Measurements from ENCODE around the gene PAK2.
"Not testable (repeated sequence)": the region's sequence is repeated elsewhere in the genome, so short reads cannot be mapped to it uniquely, and the experiment has no call there.

The PAK2 gene

DNA sequence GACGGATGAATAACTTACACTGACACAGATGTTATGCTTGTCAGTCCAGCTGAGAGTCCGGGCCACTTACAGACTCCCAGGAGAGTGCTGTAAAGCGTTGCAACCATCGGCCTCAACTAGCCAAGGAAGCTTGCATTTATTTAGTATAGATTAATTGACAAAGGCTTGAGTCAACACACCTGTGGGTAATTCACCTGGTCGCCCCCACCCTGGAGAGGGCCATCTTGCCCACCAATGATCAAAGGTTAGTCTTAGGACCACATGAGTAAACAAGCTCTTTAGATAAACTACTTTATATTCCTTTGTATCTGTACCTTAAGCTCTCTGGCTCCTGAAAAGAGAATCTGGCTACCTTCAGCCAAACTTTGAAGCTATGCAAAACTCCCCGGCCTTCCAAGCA lies 51.0 kb downstream of the PAK2 start:
- no peak for DNase-seq

DNA sequence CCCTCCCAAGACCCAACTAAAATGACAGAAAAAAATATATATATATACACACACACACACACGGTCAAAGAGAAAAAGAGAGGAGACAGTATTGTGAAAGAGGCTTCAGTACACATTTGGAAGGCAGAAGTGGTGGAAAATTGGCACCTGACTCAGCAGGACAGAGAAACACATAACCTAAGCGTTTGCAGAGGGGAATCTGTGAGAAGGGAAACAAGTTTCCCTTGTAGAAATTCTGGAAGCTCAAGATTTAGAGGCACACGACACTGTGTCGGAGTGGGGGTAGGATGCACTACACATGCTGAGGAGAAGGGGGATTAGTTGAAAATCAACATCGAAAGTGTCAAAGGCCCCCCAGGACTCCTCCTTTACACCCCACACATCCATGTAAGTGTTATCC lies 53.1 kb downstream of the PAK2 start:
- DNase-seq: no peak

GRCh38 chr3:196793246-196793645 lies 53.6 kb downstream of the PAK2 start:
- no peak for DNase-seq

DNA sequence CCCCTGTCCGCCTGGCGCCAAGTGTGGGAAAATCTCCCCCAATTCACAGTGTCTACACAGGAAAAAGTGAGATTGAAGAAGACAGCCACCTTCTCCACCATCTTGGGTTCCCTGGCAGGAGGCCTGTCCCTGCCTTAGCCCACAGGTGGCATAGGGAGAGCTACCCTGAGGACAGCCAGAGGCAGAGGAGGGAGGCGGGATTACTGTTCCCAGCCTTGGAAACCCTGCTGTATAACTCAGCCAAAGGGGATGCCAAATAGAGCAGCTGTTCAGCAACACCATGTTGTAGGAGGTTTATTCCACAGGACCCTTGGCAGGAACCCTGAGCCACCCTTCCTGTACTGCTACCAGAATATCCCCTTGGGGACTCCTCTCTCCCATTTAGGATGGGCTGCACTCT lies 54.8 kb downstream of the PAK2 start:
- DNase-seq: no peak

GRCh38 chr3:196796317-196796716 lies 56.7 kb downstream of the PAK2 start:
- no peak for DNase-seq

- no peak for DNase-seq
Observed at GRCh38 chr3:196800742-196801434, 61.2 kb downstream of the PAK2 start.

- DNase-seq: no peak
Observed at GRCh38 chr3:196803891-196804468, 64.3 kb downstream of the PAK2 start.

GRCh38 chr3:196804773-196805172 lies 65.1 kb downstream of the PAK2 start:
- DNase-seq: no peak

GRCh38 chr3:196810963-196811581 lies 71.4 kb downstream of the PAK2 start:
- no peak for DNase-seq

GRCh38 chr3:196812853-196813252 lies 73.2 kb downstream of the PAK2 start:
- no peak for DNase-seq

DNA sequence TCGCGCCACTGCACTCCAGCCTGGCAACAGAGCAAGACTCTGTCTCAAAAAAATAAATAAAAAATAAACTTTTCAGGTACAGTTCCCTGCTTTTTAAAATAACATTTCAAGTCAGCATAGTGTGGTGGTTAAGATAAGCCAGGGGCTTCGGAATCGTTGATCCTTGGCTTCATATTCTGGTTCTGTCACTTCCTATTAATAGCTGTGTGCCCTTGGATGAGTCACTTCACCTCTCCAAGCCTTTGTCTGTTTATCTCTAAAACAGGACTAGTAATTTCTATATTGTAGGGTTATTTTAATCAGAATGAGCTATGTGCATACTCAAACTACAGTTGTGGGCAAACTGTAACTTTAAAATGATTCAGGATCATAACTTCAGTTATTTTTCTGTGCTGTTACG lies 74.2 kb downstream of the PAK2 start:
- no peak for DNase-seq

DNA sequence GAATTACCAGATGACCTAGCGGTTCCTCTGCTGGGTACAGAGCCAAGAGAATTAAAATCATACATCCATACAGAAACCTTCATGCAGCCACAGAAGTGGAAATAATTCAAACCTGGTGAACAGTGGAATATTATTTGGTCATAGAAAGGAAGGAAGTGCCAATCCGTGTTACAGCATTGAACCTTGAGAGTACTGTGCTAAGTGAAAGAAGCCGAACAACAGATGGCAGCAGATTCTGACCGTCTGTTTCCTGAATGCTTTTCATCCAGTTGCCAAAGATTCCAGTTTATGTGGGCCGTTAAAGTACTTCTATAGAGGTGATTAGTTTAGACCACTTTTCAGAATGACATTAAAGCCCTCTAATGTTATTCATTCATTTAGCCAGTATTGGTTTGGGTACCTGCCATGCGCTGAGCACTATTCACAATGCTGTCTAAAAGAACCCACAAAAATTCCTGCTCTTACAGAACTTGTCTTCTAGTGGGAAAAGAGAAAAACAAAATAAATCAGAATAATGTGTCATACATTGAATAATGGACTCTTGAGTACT lies 82.2 kb downstream of the PAK2 start:
- no peak for DNase-seq

GRCh38 chr3:196829651-196830050 lies 90.0 kb downstream of the PAK2 start:
- not testable (repeated sequence) for DNase-seq

DNA sequence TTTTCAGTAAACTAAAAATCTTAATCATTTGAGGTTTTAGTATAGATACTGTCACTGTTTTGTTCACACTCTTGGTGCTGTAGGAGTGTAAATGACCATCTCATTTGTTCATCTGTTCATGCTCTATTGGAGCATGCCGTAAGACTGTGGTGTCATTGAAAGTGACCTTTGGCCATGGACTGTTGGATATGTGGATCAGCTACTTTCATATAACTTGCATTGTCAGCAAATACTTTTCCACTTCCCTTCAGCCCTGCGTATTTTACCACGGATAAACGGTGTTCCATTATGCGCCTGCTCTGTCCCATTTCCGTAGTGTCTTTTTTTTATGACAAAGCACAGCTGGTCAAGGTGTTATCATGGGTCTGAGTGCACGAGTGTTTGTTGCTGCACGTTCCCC lies 95.4 kb downstream of the PAK2 start:
- no peak for DNase-seq

GRCh38 chr3:196836626-196837025 lies 97.0 kb downstream of the PAK2 start:
- not testable (repeated sequence) for DNase-seq

GRCh38 chr3:196837819-196838420 lies 98.3 kb downstream of the PAK2 start:
- DNase-seq: peak; percentile 44

- not testable (repeated sequence) for DNase-seq
Observed at GRCh38 chr3:196839351-196839750, 99.7 kb downstream of the PAK2 start.

- no peak for DNase-seq
Observed at GRCh38 chr3:196842567-196843434, 103.1 kb downstream of the PAK2 start.

GRCh38 chr3:196843435-196844110 lies 103.9 kb downstream of the PAK2 start:
- no peak for DNase-seq

DNA sequence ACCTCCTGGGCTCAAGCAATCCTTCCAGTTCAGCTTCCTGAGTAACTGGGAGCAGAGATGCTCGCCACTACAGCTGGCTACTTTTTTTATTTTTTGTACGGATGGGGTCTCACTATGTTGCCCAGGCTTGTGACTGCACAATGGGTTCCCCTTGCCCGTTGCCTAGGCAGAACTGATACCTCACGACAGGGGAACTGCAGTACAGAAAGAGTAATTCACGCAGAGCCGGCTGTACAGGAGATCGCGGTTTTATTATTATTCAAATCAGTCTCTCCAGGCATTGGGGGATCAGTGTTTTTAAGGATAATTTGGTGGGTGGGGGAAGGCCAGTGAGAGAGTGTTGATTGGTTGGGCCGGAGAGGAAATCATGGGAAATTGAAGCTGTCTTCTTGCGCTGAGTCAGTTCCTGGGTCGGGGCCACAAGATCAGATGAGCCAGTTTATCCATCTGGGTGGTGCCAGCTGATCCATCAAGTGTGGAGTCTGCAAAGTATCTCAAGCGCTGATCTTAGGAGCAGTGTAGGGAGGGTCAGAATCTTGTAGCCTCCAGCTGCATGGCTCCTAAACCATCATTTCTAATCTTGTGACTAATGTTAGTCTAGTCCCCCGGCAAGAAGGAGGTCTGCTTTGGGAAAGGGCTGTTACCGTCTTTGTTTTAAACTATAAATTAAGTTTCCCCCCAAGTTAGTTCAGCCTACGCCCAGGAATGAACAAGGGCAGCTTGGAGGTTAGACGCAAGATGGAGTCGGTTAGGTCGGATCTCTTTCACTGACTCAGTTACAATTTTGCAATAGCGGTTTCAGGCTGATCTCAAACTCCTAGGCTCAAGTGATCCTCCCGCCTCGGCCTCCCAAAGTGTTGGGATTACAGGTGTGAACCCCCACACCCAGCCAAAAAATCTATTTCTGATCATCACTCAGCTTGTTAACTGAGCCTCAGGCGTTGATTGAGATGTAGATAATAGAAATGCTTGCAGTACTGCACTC lies 104.9 kb downstream of the PAK2 start:
- not testable (repeated sequence) for DNase-seq

GRCh38 chr3:196848375-196848774 lies 108.7 kb downstream of the PAK2 start:
- DNase-seq: not testable (repeated sequence)

All from NCI-H510A treated with DMSO at 0.1 percent for 48 hours (cell line).